ENCODE measurements around the gene RERE. TPM values are rescaled to one million over a fixed set of nuclear protein-coding genes. Genes with fewer than 3 reads are reported as not detected.

RERE gene
- total RNA-seq, 1 donor from 2014 or later, result 141 TPM

DNA sequence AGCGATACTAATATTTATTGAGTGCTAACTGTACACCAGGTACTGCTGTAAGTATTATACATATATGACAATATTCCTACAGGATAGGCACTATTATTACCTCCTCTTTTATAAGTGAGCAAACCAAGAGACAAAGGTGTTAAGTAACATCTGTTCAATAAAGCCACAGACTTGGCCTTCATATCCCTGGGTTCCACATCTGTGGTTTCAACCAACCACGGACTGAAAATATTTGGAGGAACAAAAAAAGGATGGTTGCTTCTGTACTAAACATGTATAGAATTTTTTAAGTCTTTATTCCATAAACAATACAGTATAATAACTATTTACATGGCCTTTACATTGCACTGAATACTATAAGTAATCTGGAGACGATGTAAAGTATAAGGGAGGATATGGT, 95.1 kb downstream of the RERE start:
- no peak for DNase-seq (ENCODE audit: extremely low read depth, low read depth, low spot score)

DNA sequence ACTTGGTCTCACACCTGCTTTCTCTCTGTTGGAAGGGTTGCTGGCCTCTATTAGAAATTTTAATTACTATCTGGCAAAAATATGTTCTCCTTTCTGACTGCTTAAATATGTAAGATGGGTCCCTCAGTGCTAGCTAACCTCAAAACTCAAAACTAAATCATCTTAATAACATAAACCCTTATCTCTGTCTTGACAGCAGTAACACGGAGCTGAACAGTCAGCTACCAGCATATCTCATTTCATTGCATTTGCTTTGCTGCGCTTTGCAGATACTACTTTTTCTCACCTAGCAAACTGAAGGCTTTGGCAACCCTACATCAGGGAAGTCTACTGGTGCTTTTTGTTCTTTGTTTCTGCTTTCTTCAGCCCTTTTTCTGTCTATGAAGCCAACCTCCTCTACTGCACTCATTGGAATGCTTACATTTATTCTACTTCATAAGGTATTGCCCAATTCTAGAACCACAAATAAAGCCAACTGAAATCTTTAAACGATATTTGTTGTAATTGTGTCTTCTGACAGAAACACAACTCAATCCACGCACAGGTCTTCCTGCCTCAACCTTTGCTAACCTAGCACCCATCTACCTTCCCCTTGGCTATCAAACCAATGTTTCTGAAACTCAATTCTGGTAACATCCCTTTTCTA, 95.6 kb downstream of the RERE start:
- no peak for DNase-seq (ENCODE audit: extremely low read depth, low read depth, low spot score)

DNA sequence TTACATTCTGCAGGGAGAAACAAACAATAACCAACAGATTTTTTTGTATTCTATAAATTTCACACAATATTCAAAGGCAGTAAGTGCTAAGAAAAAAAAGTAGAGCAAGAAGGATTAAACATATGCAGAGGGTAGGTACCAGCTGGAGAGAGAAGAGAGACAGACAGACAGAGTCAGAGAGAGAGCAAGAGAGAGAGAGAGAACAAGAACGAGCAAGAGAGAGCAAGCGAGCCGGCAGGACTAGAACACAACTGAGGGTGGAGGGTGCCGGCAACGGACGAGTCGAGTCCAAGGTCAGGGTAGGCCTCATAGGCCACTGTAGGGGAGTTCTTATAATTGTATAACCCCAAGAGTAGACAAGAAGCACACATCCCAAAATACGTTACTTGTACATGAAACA, 97.1 kb downstream of the RERE start:
- DNase-seq (ENCODE audit: extremely low read depth, low read depth, low spot score), result no peak

- DNase-seq (ENCODE audit: extremely low read depth, low read depth, low spot score), result no peak
Measured at GRCh38 chr1:8718850-8719361, 98.5 kb downstream of the RERE start.

DNA sequence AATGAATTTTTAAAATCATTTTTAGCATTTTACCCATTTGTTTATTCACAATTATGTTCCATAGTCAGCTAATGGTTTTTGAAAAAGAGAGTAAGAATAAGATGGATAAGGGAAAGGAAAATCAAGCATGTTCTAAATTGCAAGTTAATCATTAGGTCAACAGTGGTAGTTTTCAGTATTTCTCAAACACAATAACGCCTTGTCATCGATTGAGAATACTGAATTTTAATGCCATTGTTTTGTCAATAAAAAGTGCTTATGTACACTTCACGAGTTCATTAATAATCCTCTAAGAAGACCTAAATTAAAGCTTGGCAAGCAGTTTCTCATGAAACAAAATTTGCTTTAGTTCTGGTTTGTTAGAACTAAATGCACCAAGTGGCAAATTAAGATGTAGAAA, 100.3 kb downstream of the RERE start:
- DNase-seq (ENCODE audit: extremely low read depth, low read depth, low spot score), result no peak

DNA sequence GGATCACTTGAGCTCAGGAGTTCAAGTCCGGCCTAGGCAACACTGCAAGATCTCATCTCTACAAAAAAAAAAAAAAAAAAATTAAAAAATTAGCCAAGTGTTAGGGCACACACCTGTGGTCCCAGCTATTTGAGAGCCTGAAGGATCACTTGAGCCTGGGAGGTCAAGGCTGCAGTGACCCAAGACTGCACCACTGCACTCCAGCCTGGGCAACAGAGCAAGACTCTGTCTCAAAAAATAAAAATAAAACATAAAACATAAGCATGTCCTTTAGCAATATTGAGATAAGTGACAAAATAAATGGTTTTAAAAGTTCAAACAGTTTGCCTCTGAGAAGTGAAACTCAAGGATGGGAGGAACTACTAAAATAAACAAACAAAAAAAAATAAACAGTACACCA, 101.2 kb downstream of the RERE start:
- DNase-seq (ENCODE audit: extremely low read depth, low read depth, low spot score), result no peak

GRCh38 chr1:8714173-8714572, 103.3 kb downstream of the RERE start:
- no peak for DNase-seq (ENCODE audit: extremely low read depth, low read depth, low spot score)

GRCh38 chr1:8712413-8713231, 104.8 kb downstream of the RERE start:
- peak; percentile 96 for DNase-seq (ENCODE audit: extremely low read depth, low read depth, low spot score)

DNA sequence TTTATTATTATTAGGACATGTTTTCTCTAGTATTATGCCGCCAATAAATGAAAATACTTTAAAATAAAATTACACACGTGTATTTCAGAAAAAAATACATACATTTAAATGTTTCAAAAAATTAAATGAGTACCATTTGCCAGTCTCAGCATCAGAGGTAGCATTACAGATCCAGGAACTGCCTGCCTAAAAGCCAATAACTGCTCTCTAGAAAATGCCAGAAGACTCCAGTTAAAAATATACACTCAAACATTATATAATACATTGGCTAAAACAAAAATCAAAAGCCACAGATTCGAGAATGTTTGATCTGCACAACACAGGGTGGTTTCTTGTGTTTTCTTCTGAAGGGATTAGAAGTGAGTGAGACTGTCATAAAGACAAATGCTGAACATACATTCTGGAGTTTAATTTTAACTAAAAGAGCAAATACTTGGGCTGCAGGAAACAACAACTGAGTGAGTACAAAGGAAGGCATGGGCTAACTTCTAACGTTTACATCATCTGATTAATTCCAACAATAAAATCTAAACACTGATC, 105.5 kb downstream of the RERE start:
- DNase-seq (ENCODE audit: extremely low read depth, low read depth, low spot score), result no peak

DNA sequence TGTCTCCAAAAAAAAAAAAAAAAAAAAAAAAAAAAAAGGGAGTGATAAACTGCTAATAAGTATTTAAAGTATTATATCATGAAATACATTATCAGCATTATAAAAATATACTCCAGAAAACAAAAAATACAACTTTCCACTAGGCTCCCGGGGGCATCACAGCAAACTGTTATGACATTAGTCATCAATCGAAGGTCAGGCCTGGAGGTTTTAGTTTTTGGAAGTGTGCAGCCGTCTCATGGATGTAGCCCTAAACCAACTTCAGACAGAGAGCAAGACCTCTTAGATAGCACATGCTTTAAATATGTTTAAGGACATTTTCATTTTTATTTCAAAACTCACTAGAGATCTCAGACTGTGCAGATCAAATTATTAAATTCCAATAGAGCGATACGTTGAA, 106.3 kb downstream of the RERE start:
- DNase-seq (ENCODE audit: extremely low read depth, low read depth, low spot score), result no peak

- no peak for DNase-seq (ENCODE audit: extremely low read depth, low read depth, low spot score)
Measured at GRCh38 chr1:8708259-8708658, 109.2 kb downstream of the RERE start.

GRCh38 chr1:8706995-8707396, 110.4 kb downstream of the RERE start:
- no peak for DNase-seq (ENCODE audit: extremely low read depth, low read depth, low spot score)

DNA sequence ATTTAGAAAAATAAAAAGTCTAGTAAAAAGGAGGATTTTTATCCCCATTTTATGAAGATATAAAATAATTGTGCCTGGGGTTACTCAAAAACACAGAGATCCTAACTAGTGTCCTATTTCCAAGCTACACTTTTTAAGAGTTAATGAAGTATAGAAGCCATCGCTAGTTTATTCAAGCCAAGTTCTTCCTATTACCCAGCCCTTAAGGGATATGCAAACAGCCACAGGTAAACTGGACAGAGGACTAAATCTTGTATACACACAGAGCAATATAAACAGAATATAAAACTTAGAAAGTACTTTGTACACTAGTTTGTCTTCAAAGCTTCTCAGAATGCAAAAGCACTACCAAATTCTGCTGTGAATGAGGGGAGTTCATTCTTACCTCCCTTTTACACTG, 111.1 kb downstream of the RERE start:
- DNase-seq (ENCODE audit: extremely low read depth, low read depth, low spot score), result no peak

- DNase-seq (ENCODE audit: extremely low read depth, low read depth, low spot score), result no peak
Measured at GRCh38 chr1:8704866-8705506, 112.5 kb downstream of the RERE start.

- DNase-seq (ENCODE audit: extremely low read depth, low read depth, low spot score), result no peak
Measured at GRCh38 chr1:8702850-8703810, 114.3 kb downstream of the RERE start.

- no peak for DNase-seq (ENCODE audit: extremely low read depth, low read depth, low spot score)
Measured at GRCh38 chr1:8702472-8702849, 115.0 kb downstream of the RERE start.

GRCh38 chr1:8701794-8702471, 115.5 kb downstream of the RERE start:
- DNase-seq (ENCODE audit: extremely low read depth, low read depth, low spot score), result no peak

GRCh38 chr1:8699679-8700078, 117.8 kb downstream of the RERE start:
- no peak for DNase-seq (ENCODE audit: extremely low read depth, low read depth, low spot score)

GRCh38 chr1:8698937-8699447, 118.4 kb downstream of the RERE start:
- no peak for DNase-seq (ENCODE audit: extremely low read depth, low read depth, low spot score)
